IMR-90 (cell line): ENCODE results near the gene SUGT1. TPM values are rescaled to one million over a fixed set of nuclear protein-coding genes. Genes with fewer than 3 reads are reported as not detected.

Experiments
- ATAC-seq: fragments of 200-7000 bp; cut with Tn5 transposase; 2 replicates; pipeline ENCODE4 v1.9.1; 2020; ENCODE audit warnings: low read depth, mild to moderate bottlenecking, moderate library complexity
- BruUV-seq: library from RNA; stranded (reverse); fragments of 400-500 nt; replicated peaks from 2 replicates; lab custom pipeline; 2021; lab: Mats Ljungman, UMichigan
- CTCF ChIA-PET: fragments of 300-600 bp; formaldehyde crosslinking; extraction: SDS; loops from one replicate; lab custom pipeline; 2021; ENCODE audit warnings: antibody characterized with exemption; lab: Yijun Ruan, JAX
- POLR2A ChIA-PET: fragments of 300-600 bp; sonication (Branson Sonifier 250); formaldehyde crosslinking; loops from one replicate; lab custom pipeline; 2022; ENCODE audit warnings: antibody characterized with exemption; ENCODE audit not compliant: unreplicated experiment; lab: Charles Lee
- DNase-seq: peaks from one replicate; pipeline ENCODE4 v3.0.0; 2013
- H2AFZ ChIP-seq: replicated peaks from 2 replicates; pipeline ENCODE3; 2013; ENCODE audit warnings: low read length, mild to moderate bottlenecking; ENCODE audit not compliant: poor library complexity
- H2AK5ac ChIP-seq: 2 replicates; pipeline ENCODE4 v1.6.1; 2013; ENCODE audit warnings: low read depth, low read length, inconsistent platforms
- H2AK9ac ChIP-seq: replicated peaks from 2 replicates; pipeline ENCODE3; 2013; ENCODE audit warnings: mild to moderate bottlenecking, low read depth, low read length, moderate library complexity; ENCODE audit not compliant: poor library complexity
- H2BK120ac ChIP-seq: 2 replicates; pipeline ENCODE4 v1.6.1; 2013; ENCODE audit warnings: low read depth, low read length, inconsistent platforms
- H2BK15ac ChIP-seq: 3 replicates; pipeline ENCODE4 v1.6.1; 2013; ENCODE audit warnings: low read depth, low read length, inconsistent platforms
- H2BK20ac ChIP-seq: 2 replicates; pipeline ENCODE4 v1.6.1; 2013; ENCODE audit warnings: low read depth, mild to moderate bottlenecking, inconsistent platforms, low read length, moderate library complexity
- H2BK5ac ChIP-seq: 2 replicates; pipeline ENCODE4 v1.6.1; 2013; ENCODE audit warnings: mild to moderate bottlenecking, low read depth, low read length, inconsistent platforms; ENCODE audit not compliant: poor library complexity, severe bottlenecking
- H3K14ac ChIP-seq: replicated peaks from 2 replicates; pipeline ENCODE4 v1.6.1; 2013; ENCODE audit warnings: low read depth, low read length, inconsistent platforms
- H3K18ac ChIP-seq: 2 replicates; pipeline ENCODE4 v1.6.1; 2013; ENCODE audit warnings: low read depth, low read length, control low read depth
- H3K23ac ChIP-seq: 2 replicates; pipeline ENCODE4 v1.6.1; 2013; ENCODE audit warnings: low read depth, low read length, inconsistent platforms
- H3K27ac ChIP-seq: 2 replicates; pipeline ENCODE4 v1.5.1; 2013; ENCODE audit warnings: mild to moderate bottlenecking, control low read depth, low read length; ENCODE audit not compliant: insufficient read depth
- H3K27me3 ChIP-seq: 2 replicates; pipeline ENCODE4 v1.6.1; 2013; ENCODE audit warnings: low read length; ENCODE audit not compliant: control insufficient read depth, insufficient read depth
- H3K36me3 ChIP-seq: 2 replicates; pipeline ENCODE4 v1.6.1; 2013; ENCODE audit warnings: low read length, mixed read lengths; ENCODE audit not compliant: control insufficient read depth, insufficient read depth
- H3K4ac ChIP-seq: 2 replicates; pipeline ENCODE4 v1.6.1; 2013; ENCODE audit warnings: low read depth, low read length, inconsistent platforms
- H3K4me1 ChIP-seq: 2 replicates; pipeline ENCODE4 v1.6.1; 2013; ENCODE audit warnings: low read length, mixed read lengths; ENCODE audit not compliant: control insufficient read depth, insufficient read depth
- H3K4me2 ChIP-seq: 2 replicates; pipeline ENCODE4 v1.6.1; 2013; ENCODE audit warnings: low read depth, mild to moderate bottlenecking, control low read depth, low read length, moderate library complexity
- H3K4me3 ChIP-seq: 2 replicates; pipeline ENCODE4 v1.5.1; 2013; ENCODE audit warnings: low read depth, mild to moderate bottlenecking, control low read depth, low read length, moderate library complexity; ENCODE audit not compliant: insufficient read depth
- H3K56ac ChIP-seq: 2 replicates; pipeline ENCODE4 v1.6.1; 2013; ENCODE audit warnings: low read length, inconsistent platforms; ENCODE audit not compliant: insufficient read depth; ENCODE audit errors: extremely low read depth
- H3K79me1 ChIP-seq, 2 experiments: 2 replicates each; pipeline ENCODE4 v1.6.1; 2013; ENCODE audit warnings: low read length in 2 of 2, inconsistent platforms in 1 of 2, low read depth in 1 of 2
- H3K9ac ChIP-seq: 2 replicates; pipeline ENCODE4 v1.6.1; 2013; ENCODE audit warnings: low read depth, low read length, control low read depth
- H3K9me1 ChIP-seq: 2 replicates; pipeline ENCODE4 v1.6.1; 2013; ENCODE audit warnings: low read length, inconsistent platforms; ENCODE audit not compliant: insufficient read depth
- H3K9me3 ChIP-seq: 2 replicates; pipeline ENCODE4 v1.6.1; 2013; ENCODE audit warnings: low read length; ENCODE audit not compliant: control insufficient read depth, insufficient read depth
- H4K20me1 ChIP-seq: 2 replicates; pipeline ENCODE4 v1.6.1; 2013; ENCODE audit warnings: low read length, inconsistent platforms; ENCODE audit not compliant: insufficient read depth
- H4K5ac ChIP-seq: 2 replicates; pipeline ENCODE4 v1.6.1; 2013; ENCODE audit warnings: mild to moderate bottlenecking, low read depth, low read length, control low read depth
- H4K8ac ChIP-seq, 2 experiments: 2 replicates each; pipeline ENCODE4 v1.6.1; 2013; ENCODE audit warnings: low read depth in 2 of 2, low read length in 2 of 2, control low read depth in 1 of 2, inconsistent platforms in 1 of 2
- H4K91ac ChIP-seq: 2 replicates; pipeline ENCODE4 v1.6.1; 2013; ENCODE audit warnings: low read depth, low read length, inconsistent platforms; ENCODE audit not compliant: insufficient read depth
- CHD1 ChIP-seq: IDR thresholded peaks from 2 replicates; pipeline ENCODE4 v1.6.1; 2012; ENCODE audit warnings: low read depth, low read length, improper control_type of control experiment
- RAD21 ChIP-seq: IDR thresholded peaks from 2 replicates; pipeline ENCODE4 v1.6.1; 2012; ENCODE audit warnings: low read length, improper control_type of control experiment
- WGBS, 2 experiments: methylation state at CpG; one replicate each; pipeline versions ENCODE4 v1.1.5 to v1.1.7; 2013; ENCODE audit warnings: missing lambda C conversion rate in 2 of 2; ENCODE audit not compliant: insufficient read length in 1 of 2; ENCODE audit errors: extremely low coverage in 2 of 2; 5-methylcytosine and 5-hydroxymethylcytosine counted together
- dilution Hi-C: fragments of 300-500 bp; cut with HindIII; formaldehyde crosslinking; loops from one replicate; pipeline ENCODE4 v1.14.3; 2018; ENCODE audit warnings: low sequenced_read_pairs; ENCODE audit not compliant: unreplicated experiment
- in situ Hi-C: fragments of 300-500 bp; cut with MboI; formaldehyde crosslinking; loops from 3 replicates; pipeline ENCODE4 v1.14.3; 2019; ENCODE audit warnings: low sequenced_read_pairs, inconsistent platforms, mixed read lengths
- intact Hi-C: fragments of 100-400 bp; cut with micrococcal nuclease; formaldehyde crosslinking; loops from 2 replicates; pipeline ENCODE4 v1.10.0; 2022
- polyA plus RNA-seq, 3 experiments: library from polyadenylated mRNA; depleted of rRNA; stranded (reverse); fragments of >200 nt; gene quantifications; 2 replicates each; pipeline ENCODE4 v1.2.3, GENCODE V29; 2012; ENCODE audit warnings: low replicate concordance in 1 of 3
- total RNA-seq: library from RNA; depleted of rRNA; stranded (reverse); fragments of >200 nt; gene quantifications from 2 replicates; pipeline ENCODE4 v1.2.3, GENCODE V29; 2012

The SUGT1 gene
- total and polyA plus RNA-seq, 2 of the 4 experiments (the other 2 are of a cell fraction): 21.5 to 24.6 TPM

- H2BK120ac ChIP-seq: no peak overlapping the region
- no peaks in the 10 kb centered on the region for H3K9me1 ChIP-seq
- no peak overlapping the region for H3K4me3 ChIP-seq
- no peak overlapping the region for H2AFZ ChIP-seq
- ChIA-PET CTCF (interaction anchor here (0.6 kb wide), 1 partner anchor 38 kb away, joined by 3 read pairs; no protein-coding TSS in a partner anchor), POLR2A (no interaction called here)
- in situ Hi-C loops (no loop called here), dilution Hi-C loops (no loop called here), intact Hi-C loops (no loop called here)
- no peaks in the 10 kb centered on the region for H4K20me1 ChIP-seq
- H3K27ac ChIP-seq: no peak overlapping the region
- H4K8ac ChIP-seq: no peak overlapping the region
- no peak overlapping the region for H3K4me2 ChIP-seq
- no peaks in the 10 kb centered on the region for H3K79me1 ChIP-seq
- no peak overlapping the region for H4K91ac ChIP-seq
- no peak overlapping the region for H3K18ac ChIP-seq
- no peak overlapping the region for H3K14ac ChIP-seq
- no peak overlapping the region for H2AK5ac ChIP-seq
- H3K4ac ChIP-seq: no peak overlapping the region
- no peak for ATAC-seq
- H3K56ac ChIP-seq: no peak overlapping the region
- H2BK5ac ChIP-seq: no peak overlapping the region
- no peaks in the 10 kb centered on the region for H3K9me3 ChIP-seq
- WGBS, 2 experiments: no CpG with 5 or more reads among the region's 6 CpGs
- no peak overlapping the region for H2BK20ac ChIP-seq
- 0 out of 2 replicates have a peak, but pooled peaks cover under 1% of the 10 kb centered on the region for H3K36me3 ChIP-seq
- DNase-seq: no peak
- BruUV-seq: no TSS peak
- TF ChIP-seq RAD21: no peak
- TF ChIP-seq CHD1: no peak
- H3K4me1 ChIP-seq: no peaks in the 10 kb centered on the region
- H4K5ac ChIP-seq: no peak overlapping the region
- no peak overlapping the region for H3K9ac ChIP-seq
- H2BK15ac ChIP-seq: no peak overlapping the region
- no peak overlapping the region for H3K23ac ChIP-seq
- H2AK9ac ChIP-seq: no peak overlapping the region
- no peaks in the 10 kb centered on the region for H3K27me3 ChIP-seq
Measured at GRCh38 chr13:52703482-52703881, 50.8 kb downstream of the SUGT1 start.
